ENCODE measurements around the gene C6orf163.

GRCh38 chr6:87384449-87384848, 39.8 kb downstream of the C6orf163 start:
- no peak for TF ChIP-seq POLR2A (IDR thresholded peaks at IDR 0.05)
- TF ChIP-seq CTCF (IDR thresholded peaks at IDR 0.05), result no peak
- no peak for TF ChIP-seq EP300 (IDR thresholded peaks at IDR 0.05)

All from tibial nerve (tissue), 4 donors.